ENCODE measurements around the gene DNAJC5. TPM values are rescaled to one million over a fixed set of nuclear protein-coding genes. Genes with fewer than 3 reads are reported as not detected.

Gene DNAJC5
- total RNA-seq, 2 experiments from 2014 or later, result 58.6 to 59.7 TPM

- H3K27ac Mint-ChIP-seq, result no peak overlapping the region
- ChIA-PET CTCF (no interaction called here), POLR2A (interaction anchor here (1.1 to 1.8 kb wide), 2 partner anchors 12 to 14 kb away, joined by 6 read pairs; partner anchors contain the start of gene DNAJC5)
These were observed 12.4 kb upstream of the DNAJC5 start for GRCh38 chr20:63882257-63883200.

GRCh38 chr20:63883201-63883593, 11.7 kb upstream of the DNAJC5 start:
- H3K4me3 Mint-ChIP-seq, result no peak overlapping the region
- no peak overlapping the region for H3K27ac Mint-ChIP-seq
- DNase-seq, result no peak
- H3K9me3 Mint-ChIP-seq, result no peaks in the 10 kb centered on the region
- H3K27me3 Mint-ChIP-seq, result no peaks in the 10 kb centered on the region
- ChIA-PET POLR2A (no interaction called here), CTCF (no interaction called here)
- peaks cover 8% of the 10 kb centered on the region for H3K4me1 Mint-ChIP-seq
- H3K36me3 Mint-ChIP-seq (ENCODE audit: low read depth), result peaks cover 26% of the 10 kb centered on the region

More at GRCh38 chr20:63882257-63883200, 12.4 kb upstream of the DNAJC5 start:
- H3K36me3 Mint-ChIP-seq (ENCODE audit: low read depth), result peaks cover 30% of the 10 kb centered on the region
- peaks cover 11% of the 10 kb centered on the region for H3K4me1 Mint-ChIP-seq
- H3K4me3 Mint-ChIP-seq, result no peak overlapping the region
- H3K27me3 Mint-ChIP-seq, result no peaks in the 10 kb centered on the region
- no peaks in the 10 kb centered on the region for H3K9me3 Mint-ChIP-seq
- DNase-seq, result no peak

GRCh38 chr20:63884506-63885263, 10.2 kb upstream of the DNAJC5 start:
- peaks cover 29% of the 10 kb centered on the region for H3K36me3 Mint-ChIP-seq (ENCODE audit: low read depth)
- no peak overlapping the region for H3K27ac Mint-ChIP-seq
- ChIA-PET CTCF (no interaction called here), POLR2A (no interaction called here)
- no peak overlapping the region for H3K4me3 Mint-ChIP-seq
- DNase-seq, result no peak
- no peaks in the 10 kb centered on the region for H3K9me3 Mint-ChIP-seq
- peaks cover 8% of the 10 kb centered on the region for H3K4me1 Mint-ChIP-seq
- H3K27me3 Mint-ChIP-seq, result no peaks in the 10 kb centered on the region

- H3K4me1 Mint-ChIP-seq, result peaks cover 8% of the 10 kb centered on the region
These were observed 9.5 kb upstream of the DNAJC5 start for GRCh38 chr20:63885264-63886053.

GRCh38 chr20:63886054-63886419, 8.9 kb upstream of the DNAJC5 start:
- H3K36me3 Mint-ChIP-seq (ENCODE audit: low read depth), result peaks cover 40% of the 10 kb centered on the region
- no peak for DNase-seq
- ChIA-PET CTCF (no interaction called here), POLR2A (no interaction called here)
- H3K27ac Mint-ChIP-seq, result no peak overlapping the region
- H3K27me3 Mint-ChIP-seq, result no peaks in the 10 kb centered on the region
- peaks cover 8% of the 10 kb centered on the region for H3K4me1 Mint-ChIP-seq
- no peaks in the 10 kb centered on the region for H3K9me3 Mint-ChIP-seq
- no peak overlapping the region for H3K4me3 Mint-ChIP-seq

More at GRCh38 chr20:63885264-63886053, 9.5 kb upstream of the DNAJC5 start:
- Mint-ChIP-seq H3K4me3 (no peak overlapping the region), H3K36me3 (ENCODE audit: low read depth) (peaks cover 36% of the 10 kb centered on the region), H3K27ac (no peak overlapping the region), H3K9me3 (no peaks in the 10 kb centered on the region), H3K27me3 (no peaks in the 10 kb centered on the region)
- ChIA-PET CTCF (no interaction called here), POLR2A (no interaction called here)
- no peak for DNase-seq

- no peaks in the 10 kb centered on the region for H3K9me3 Mint-ChIP-seq
- no peak overlapping the region for H3K4me3 Mint-ChIP-seq
- H3K27me3 Mint-ChIP-seq, result no peaks in the 10 kb centered on the region
- POLR2A ChIA-PET, result no interaction called here
- peaks cover 8% of the 10 kb centered on the region for H3K4me1 Mint-ChIP-seq
- peaks cover 41% of the 10 kb centered on the region for H3K36me3 Mint-ChIP-seq (ENCODE audit: low read depth)
- H3K27ac Mint-ChIP-seq, result no peak overlapping the region
- DNase-seq, result no peak
- CTCF ChIA-PET, result no interaction called here
These were observed 8.0 kb upstream of the DNAJC5 start for GRCh38 chr20:63886921-63887320.

- CTCF ChIA-PET, result no interaction called here
- Mint-ChIP-seq H3K36me3 (ENCODE audit: low read depth) (peaks cover 29% of the 10 kb centered on the region), H3K9me3 (no peaks in the 10 kb centered on the region), H3K27me3 (no peaks in the 10 kb centered on the region), H3K27ac (no peak overlapping the region), H3K4me1 (peaks cover 12% of the 10 kb centered on the region), H3K4me3 (no peak overlapping the region)
- POLR2A ChIA-PET, result interaction anchor here (1.4 kb wide), 1 partner anchor 13 kb away, joined by 4 read pairs; no protein-coding TSS in a partner anchor
- no peak for DNase-seq
These were observed 5.4 kb upstream of the DNAJC5 start for GRCh38 chr20:63889241-63890200.

- H3K4me1 Mint-ChIP-seq, result peaks cover 9% of the 10 kb centered on the region
These were observed 4.7 kb upstream of the DNAJC5 start for GRCh38 chr20:63890201-63890576.

GRCh38 chr20:63890616-63891015, 4.3 kb upstream of the DNAJC5 start:
- H3K4me1 Mint-ChIP-seq, result peaks cover 9% of the 10 kb centered on the region
- no peak overlapping the region for H3K4me3 Mint-ChIP-seq
- DNase-seq, result no peak
- H3K9me3 Mint-ChIP-seq, result no peaks in the 10 kb centered on the region
- CTCF ChIA-PET, result no interaction called here
- POLR2A ChIA-PET, result interaction anchor here (1.4 kb wide), 1 partner anchor 12 kb away, joined by 4 read pairs; no protein-coding TSS in a partner anchor
- no peaks in the 10 kb centered on the region for H3K27me3 Mint-ChIP-seq
- peaks cover 23% of the 10 kb centered on the region for H3K36me3 Mint-ChIP-seq (ENCODE audit: low read depth)
- H3K27ac Mint-ChIP-seq, result no peak overlapping the region

More at GRCh38 chr20:63890201-63890576, 4.7 kb upstream of the DNAJC5 start:
- no peak for DNase-seq
- Mint-ChIP-seq H3K27me3 (no peaks in the 10 kb centered on the region), H3K4me3 (no peak overlapping the region), H3K36me3 (ENCODE audit: low read depth) (peaks cover 23% of the 10 kb centered on the region), H3K9me3 (no peaks in the 10 kb centered on the region), H3K27ac (no peak overlapping the region)
- ChIA-PET CTCF (no interaction called here), POLR2A (interaction anchor here (1.4 kb wide), 1 partner anchor 12 kb away, joined by 4 read pairs; no protein-coding TSS in a partner anchor)

GRCh38 chr20:63891061-63892002, 3.6 kb upstream of the DNAJC5 start:
- Mint-ChIP-seq H3K27me3 (no peaks in the 10 kb centered on the region), H3K4me3 (no peak overlapping the region), H3K27ac (no peak overlapping the region), H3K36me3 (ENCODE audit: low read depth) (peaks cover 28% of the 10 kb centered on the region), H3K9me3 (no peaks in the 10 kb centered on the region), H3K4me1 (peaks cover 14% of the 10 kb centered on the region)
- CTCF ChIA-PET, result no interaction called here
- POLR2A ChIA-PET, result interaction anchor here (0.9 kb wide), 1 partner anchor 13 kb away, joined by 4 read pairs; no protein-coding TSS in a partner anchor
- DNase-seq, result no peak

- H3K4me1 Mint-ChIP-seq, result peaks cover 21% of the 10 kb centered on the region
- CTCF ChIA-PET, result no interaction called here
These were observed 2.5 kb upstream of the DNAJC5 start for GRCh38 chr20:63892402-63892801.

More at GRCh38 chr20:63892402-63892801, 2.5 kb upstream of the DNAJC5 start:
- peaks cover 28% of the 10 kb centered on the region for H3K36me3 Mint-ChIP-seq (ENCODE audit: low read depth)
- POLR2A ChIA-PET, result no interaction called here
- H3K9me3 Mint-ChIP-seq, result no peaks in the 10 kb centered on the region
- no peaks in the 10 kb centered on the region for H3K27me3 Mint-ChIP-seq
- no peak overlapping the region for H3K4me3 Mint-ChIP-seq
- no peak for DNase-seq
- H3K27ac Mint-ChIP-seq, result no peak overlapping the region

All from activated CD4-positive, alpha-beta memory T cell treated with anti-CD3 and anti-CD28 coated beads, Interleukin-2, amount 10 ng/mL, durations not matched to agents 7 days and 5 days (primary cell).